ENCODE results near the gene ATP13A1.
A peak's percentile ranks its signal among the peaks of the same experiment; 100 is the strongest.
"Not testable (repeated sequence)": the region's sequence is repeated elsewhere in the genome, so short reads cannot be mapped to it uniquely, and the experiment has no call there.

Gene ATP13A1

GRCh38 chr19:19618219-19619051, 45.0 kb downstream of the ATP13A1 start, which contains the start of gene PBX4:
Gene PBX4, minus strand, starts transcription at chr19:19618687. Its CDS starts 58 bp downstream, at chr19:19618629.
- peak; percentile 42 for FAIRE-seq

- FAIRE-seq = no peak
Measured at GRCh38 chr19:19615086-19615485, 48.4 kb downstream of the ATP13A1 start.

- no peak for FAIRE-seq
Measured at GRCh38 chr19:19613506-19613905, 50.0 kb downstream of the ATP13A1 start.

- FAIRE-seq = no peak
Measured at GRCh38 chr19:19610376-19611202, 52.9 kb downstream of the ATP13A1 start.

GRCh38 chr19:19606686-19607085, 56.8 kb downstream of the ATP13A1 start:
- FAIRE-seq = not testable (repeated sequence)

- FAIRE-seq = no peak
Measured at GRCh38 chr19:19606021-19606420, 57.5 kb downstream of the ATP13A1 start.

GRCh38 chr19:19602713-19603324, 60.7 kb downstream of the ATP13A1 start:
- FAIRE-seq = no peak

- FAIRE-seq = no peak
Measured at GRCh38 chr19:19602136-19602712, 61.3 kb downstream of the ATP13A1 start.

GRCh38 chr19:19600793-19601330, 62.6 kb downstream of the ATP13A1 start:
- no peak for FAIRE-seq

- FAIRE-seq = not testable (repeated sequence)
Measured at GRCh38 chr19:19598728-19599451, 64.6 kb downstream of the ATP13A1 start.

- FAIRE-seq = no peak
Measured at GRCh38 chr19:19597809-19598306, 65.6 kb downstream of the ATP13A1 start.

All from TTC549 (cell line).